ENCODE measurements around the gene PHF8. TPM values are rescaled to one million over a fixed set of nuclear protein-coding genes. Genes with fewer than 3 reads are reported as not detected.

PHF8 gene
- total RNA-seq, 2 experiments from 2014 or later, result 46.1 to 49.9 TPM

GRCh38 chrX:54063361-54063760 is 19.1 kb upstream of the PHF8 start:
- POLR2A ChIA-PET, result no interaction called here
- H3K27ac ChIP-seq (ENCODE audit: low read depth in 1 of 2, low read length in 2 of 2), result no peak overlapping the region
- no peaks in the 10 kb centered on the region for H3K27me3 Mint-ChIP-seq
- DNase-seq, result no peak
- H3K36me3 ChIP-seq (ENCODE audit: insufficient read depth, low read length), result no peaks in the 10 kb centered on the region
- no peaks in the 10 kb centered on the region for H3K4me1 Mint-ChIP-seq (ENCODE audit: low read depth)
- H3K4me1 ChIP-seq (ENCODE audit: insufficient read depth, low read length), result no peaks in the 10 kb centered on the region
- no peak overlapping the region for H3K4me3 Mint-ChIP-seq
- no peak for TF ChIP-seq CTCF (IDR thresholded peaks at IDR 0.05)
- H3K9me3 ChIP-seq (ENCODE audit: control insufficient read depth in 1 of 2, insufficient read depth in 1 of 2, low read length in 2 of 2), result no peaks in the 10 kb centered on the region
- no peaks in the 10 kb centered on the region for H3K9me3 Mint-ChIP-seq
- no peaks in the 10 kb centered on the region for H3K27me3 ChIP-seq (ENCODE audit: control insufficient read depth in 1 of 2, insufficient read depth in 2 of 2, low read length in 2 of 2)
- H3K4me3 ChIP-seq (ENCODE audit: low read length), result no peak overlapping the region
- no peaks in the 10 kb centered on the region for H3K36me3 Mint-ChIP-seq (ENCODE audit: low read depth)
- no peak for ATAC-seq (ENCODE audit: poor library complexity)
- CTCF ChIA-PET, result no interaction called here
- intact Hi-C loops (cut with DNase I, micrococcal nuclease), result no loop called here
- H3K27ac Mint-ChIP-seq, result no peak overlapping the region

- CTCF ChIA-PET, result no interaction called here
- no peaks in the 10 kb centered on the region for H3K9me3 Mint-ChIP-seq
- peaks cover 8% of the 10 kb centered on the region for H3K4me1 ChIP-seq (ENCODE audit: insufficient read depth, low read length)
- no peak overlapping the region for H3K27ac ChIP-seq (ENCODE audit: low read depth in 1 of 2, low read length in 2 of 2)
- H3K27me3 ChIP-seq (ENCODE audit: control insufficient read depth in 1 of 2, insufficient read depth in 2 of 2, low read length in 2 of 2), result no peaks in the 10 kb centered on the region
- no peaks in the 10 kb centered on the region for H3K36me3 Mint-ChIP-seq (ENCODE audit: low read depth)
- no peak for DNase-seq
- no peak for ATAC-seq (ENCODE audit: poor library complexity)
- no peaks in the 10 kb centered on the region for H3K9me3 ChIP-seq (ENCODE audit: control insufficient read depth in 1 of 2, insufficient read depth in 1 of 2, low read length in 2 of 2)
- no peaks in the 10 kb centered on the region for H3K27me3 Mint-ChIP-seq
- H3K4me3 ChIP-seq (ENCODE audit: low read length), result no peak overlapping the region
- no peak overlapping the region for H3K4me3 Mint-ChIP-seq
- no peaks in the 10 kb centered on the region for H3K36me3 ChIP-seq (ENCODE audit: insufficient read depth, low read length)
- no peak for TF ChIP-seq CTCF (IDR thresholded peaks at IDR 0.05)
- POLR2A ChIA-PET, result no interaction called here
- H3K27ac Mint-ChIP-seq, result no peak overlapping the region
- H3K4me1 Mint-ChIP-seq (ENCODE audit: low read depth), result peaks cover 9% of the 10 kb centered on the region
- intact Hi-C loops (cut with DNase I, micrococcal nuclease), result loop anchor here in 1 of 2 experiments (5.0 to 10.0 kb wide), 3 partner anchors 388 to 825 kb away; partner anchors contain the start of genes HSD17B10 and KDM5C
Measured at GRCh38 chrX:54049801-54050200, 5.5 kb upstream of the PHF8 start.

- Histone ChIP-seq H3K27ac (ENCODE audit: low read depth in 1 of 2, low read length in 2 of 2) (no peak overlapping the region), H3K4me1 (ENCODE audit: insufficient read depth, low read length) (peaks cover 8% of the 10 kb centered on the region), H3K4me3 (ENCODE audit: low read length) (no peak overlapping the region), H3K36me3 (ENCODE audit: insufficient read depth, low read length) (no peaks in the 10 kb centered on the region), H3K27me3 (ENCODE audit: control insufficient read depth in 1 of 2, insufficient read depth in 2 of 2, low read length in 2 of 2) (no peaks in the 10 kb centered on the region), H3K9me3 (ENCODE audit: control insufficient read depth in 1 of 2, insufficient read depth in 1 of 2, low read length in 2 of 2) (no peaks in the 10 kb centered on the region)
- no peak for TF ChIP-seq CTCF (IDR thresholded peaks at IDR 0.05)
- intact Hi-C loops (cut with DNase I, micrococcal nuclease), result loop anchor here in 1 of 2 experiments (5.0 to 10.0 kb wide), 3 partner anchors 389 to 824 kb away; partner anchors contain the start of genes HSD17B10 and KDM5C
- H3K27ac Mint-ChIP-seq, result no peak overlapping the region
- DNase-seq, result no peak
- H3K27me3 Mint-ChIP-seq, result no peaks in the 10 kb centered on the region
- H3K4me1 Mint-ChIP-seq (ENCODE audit: low read depth), result peaks cover 12% of the 10 kb centered on the region
- no peak overlapping the region for H3K4me3 Mint-ChIP-seq
- no peaks in the 10 kb centered on the region for H3K9me3 Mint-ChIP-seq
- ChIA-PET POLR2A (no interaction called here), CTCF (no interaction called here)
- H3K36me3 Mint-ChIP-seq (ENCODE audit: low read depth), result peaks cover 10% of the 10 kb centered on the region
- no peak for ATAC-seq (ENCODE audit: poor library complexity)
Measured at GRCh38 chrX:54048412-54048811, 4.1 kb upstream of the PHF8 start.

All from CD4-positive, alpha-beta T cell (primary cell).